CD4-positive, alpha-beta T cell treated with Interleukin-2 at 100 ng/mL for 4 hours (primary cell): Measurements from ENCODE around the gene ESPL1.

Experiments
- DNase-seq: peaks from one replicate; pipeline ENCODE4 v3.0.0-alpha.2; 2020; ENCODE audit warnings: low spot score

ESPL1 gene

GRCh38 chr12:53231921-53232645 is 36.0 kb upstream of the ESPL1 start, which contains the start of gene RARG:
Gene RARG, minus strand, starts transcription at chr12:53232209. Its CDS starts 4,664 bp downstream, at chr12:53227545.
- DNase-seq: peak; percentile 76

- DNase-seq: peak; percentile 56
These were observed 35.2 kb upstream of the ESPL1 start for GRCh38 chr12:53232646-53233461.

DNA sequence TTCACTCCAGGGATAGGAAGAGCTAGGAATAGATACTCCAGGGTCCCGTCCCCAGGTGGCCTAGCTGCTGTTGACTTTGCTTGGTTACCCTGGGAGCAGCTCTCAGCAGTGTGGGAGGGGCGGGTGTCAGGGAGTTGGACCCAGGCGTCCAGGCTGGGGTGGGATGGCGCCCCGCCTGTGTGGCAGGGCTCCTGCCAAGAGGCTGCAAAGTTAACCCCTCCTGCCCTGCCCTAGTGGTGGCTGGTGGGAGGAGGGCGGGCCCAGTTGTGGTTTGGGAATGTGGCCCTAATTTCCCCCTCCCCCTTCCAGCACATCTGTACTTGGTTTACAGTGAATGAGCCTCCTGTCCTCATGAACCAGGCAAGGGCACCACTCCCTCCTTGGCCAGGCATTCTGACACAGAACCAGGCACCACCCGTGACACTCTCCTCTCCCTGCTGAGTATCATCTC is 34.4 kb upstream of the ESPL1 start:
- no peak for DNase-seq

DNA sequence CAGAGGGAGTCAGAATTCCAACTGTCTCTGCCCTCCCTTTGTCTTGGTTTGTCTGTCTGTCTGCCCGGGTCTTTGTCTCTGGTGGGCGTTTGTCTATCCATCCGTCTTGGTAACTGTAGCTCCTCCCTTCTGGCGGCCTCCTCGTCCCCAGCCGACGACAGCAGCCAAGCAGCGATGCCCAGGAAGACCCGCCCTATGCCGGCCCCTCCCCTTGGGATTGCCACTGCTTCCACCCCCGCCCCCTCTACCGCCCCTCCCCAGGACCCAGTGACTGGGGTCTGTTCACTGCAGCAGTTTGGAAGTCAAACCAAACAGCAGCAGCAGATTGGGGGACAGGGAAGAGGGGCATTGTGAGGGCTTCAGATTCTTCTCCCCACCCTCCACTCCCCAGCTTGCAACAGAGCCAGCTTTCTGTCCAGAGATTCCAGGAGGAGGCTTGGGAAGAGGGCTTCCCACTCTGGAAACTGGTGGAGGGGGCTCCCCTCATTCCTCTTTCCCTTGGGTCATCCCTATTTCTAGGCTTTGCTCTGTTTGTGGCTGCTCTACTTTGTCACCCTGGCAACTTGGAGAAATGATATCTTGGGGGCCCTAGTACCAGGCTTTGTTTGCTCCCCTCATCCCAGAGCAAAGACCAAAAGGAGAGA is 33.7 kb upstream of the ESPL1 start:
- no peak for DNase-seq

- no peak for DNase-seq
These were observed 32.9 kb upstream of the ESPL1 start for GRCh38 chr12:53235164-53235563.

- DNase-seq: no peak
These were observed 32.2 kb upstream of the ESPL1 start for GRCh38 chr12:53235742-53236442.

- DNase-seq: peak; percentile 69
These were observed 31.5 kb upstream of the ESPL1 start for GRCh38 chr12:53236443-53237111.

DNA sequence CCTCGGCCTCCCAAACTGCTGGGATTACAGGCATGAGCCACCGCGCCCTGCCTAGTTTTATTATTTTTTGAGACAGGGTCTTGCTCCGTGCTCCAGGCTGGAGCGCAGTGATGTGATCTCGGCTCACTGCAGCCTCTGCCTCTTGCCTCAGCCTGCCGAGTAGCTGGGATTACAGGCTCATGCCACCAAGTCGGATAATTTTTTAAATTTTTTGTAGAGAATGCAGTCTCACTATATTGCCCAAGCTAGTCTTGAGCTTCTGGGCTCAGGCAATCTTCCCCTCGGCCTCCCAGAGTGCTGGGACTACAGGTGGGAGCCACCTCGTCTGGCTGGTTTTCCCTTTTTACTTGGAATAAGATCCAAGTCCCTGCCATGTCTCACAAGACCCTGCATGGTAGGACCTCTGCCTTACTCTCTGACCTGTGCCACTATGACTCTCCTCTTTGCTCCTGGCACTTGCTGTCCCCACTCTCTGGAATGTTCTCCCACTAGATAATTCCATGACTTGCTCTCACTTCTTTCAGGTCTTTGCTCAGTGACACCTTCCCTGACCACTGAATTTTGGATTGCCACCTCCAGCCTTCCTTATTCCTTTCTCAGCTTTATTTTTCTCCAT is 28.3 kb upstream of the ESPL1 start:
- no peak for DNase-seq

DNA sequence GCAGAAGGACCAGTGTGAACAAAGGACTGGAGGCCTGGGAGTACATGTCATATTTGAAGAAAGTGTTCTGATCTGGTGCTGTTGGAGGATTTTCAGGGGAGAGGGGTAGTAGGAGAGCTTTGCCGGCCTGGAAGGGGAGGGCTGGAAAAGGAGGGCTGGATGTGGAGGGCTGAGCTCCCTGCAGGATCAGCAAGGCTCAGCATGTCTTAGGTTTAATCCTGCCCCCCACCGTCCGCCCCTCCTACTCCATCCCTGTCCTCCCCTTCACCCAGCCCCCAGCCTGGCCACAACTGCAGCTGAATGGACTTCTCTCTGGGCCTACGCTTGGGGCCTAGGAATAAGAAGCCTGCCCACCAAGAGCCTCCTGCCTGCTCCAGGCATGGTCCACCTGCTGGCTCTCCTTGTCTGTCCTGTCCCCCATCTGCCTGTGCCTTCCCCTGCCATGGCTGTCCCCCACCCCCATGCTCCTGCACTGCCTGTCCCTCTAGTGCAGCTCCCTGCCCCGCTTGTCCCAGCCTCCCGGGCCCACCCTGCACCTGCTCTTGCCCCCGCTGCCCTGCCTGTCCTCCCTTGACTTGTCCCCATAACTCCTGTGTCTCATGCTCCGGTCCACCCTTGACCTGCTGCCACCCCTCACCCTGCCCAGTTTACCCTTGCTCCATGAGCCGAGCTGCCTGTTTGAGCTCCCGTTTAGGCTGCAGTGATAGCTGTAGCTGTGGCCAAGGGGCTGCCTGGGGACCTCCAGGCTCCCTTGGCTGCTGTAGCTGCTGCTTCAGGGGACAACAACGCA is 26.3 kb upstream of the ESPL1 start:
- no peak for DNase-seq

DNA sequence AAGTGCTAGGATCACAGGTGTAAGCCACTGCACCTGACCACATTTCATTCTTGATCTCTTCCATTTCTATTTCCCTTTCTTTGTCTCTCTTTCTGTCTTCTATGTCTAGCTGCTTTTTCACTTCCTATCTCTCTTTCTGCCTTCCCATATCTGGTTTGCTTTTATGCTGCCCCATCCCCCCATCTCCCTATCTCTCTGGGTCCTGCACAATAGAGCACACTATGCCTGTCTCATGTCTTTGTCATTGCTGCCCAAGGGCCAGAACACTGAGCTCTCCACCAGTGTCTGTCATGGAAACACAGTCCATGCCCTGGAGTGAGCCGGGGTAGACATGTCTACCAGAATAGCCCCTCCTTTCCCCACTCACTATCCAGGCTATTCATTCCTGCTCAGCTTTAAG is 23.8 kb upstream of the ESPL1 start:
- DNase-seq: no peak

- DNase-seq: no peak
These were observed 22.8 kb upstream of the ESPL1 start for GRCh38 chr12:53245286-53245685.

GRCh38 chr12:53251477-53252348 is 16.4 kb upstream of the ESPL1 start:
- peak; percentile 74 for DNase-seq

DNA sequence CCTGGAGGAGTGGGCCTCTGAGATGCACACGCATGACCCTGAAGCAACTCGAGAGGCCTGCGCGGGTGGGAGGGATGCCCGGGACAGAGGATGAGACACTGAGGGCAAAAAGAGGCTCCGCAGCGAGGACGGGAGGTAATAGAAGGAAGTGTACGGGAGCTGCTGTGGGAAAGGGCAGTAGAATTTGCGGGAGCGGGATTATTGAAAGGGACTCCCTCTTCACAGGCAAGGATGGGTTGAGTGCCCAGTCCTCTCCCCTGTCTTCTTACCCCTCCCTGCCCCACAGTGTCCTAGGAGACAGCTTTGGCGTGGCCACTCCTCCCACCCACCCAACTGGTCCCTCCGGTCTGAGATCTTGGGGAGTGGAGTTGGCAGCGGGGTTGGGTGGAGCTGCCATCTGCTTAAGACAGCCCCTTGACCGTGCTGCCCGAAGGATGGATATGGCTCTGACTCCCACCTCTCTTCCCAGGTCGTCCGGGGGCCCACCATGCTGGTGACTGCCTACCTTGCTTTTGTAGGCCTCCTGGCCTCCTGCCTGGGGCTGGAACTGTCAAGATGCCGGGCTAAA is 15.7 kb upstream of the ESPL1 start:
- no peak for DNase-seq

DNA sequence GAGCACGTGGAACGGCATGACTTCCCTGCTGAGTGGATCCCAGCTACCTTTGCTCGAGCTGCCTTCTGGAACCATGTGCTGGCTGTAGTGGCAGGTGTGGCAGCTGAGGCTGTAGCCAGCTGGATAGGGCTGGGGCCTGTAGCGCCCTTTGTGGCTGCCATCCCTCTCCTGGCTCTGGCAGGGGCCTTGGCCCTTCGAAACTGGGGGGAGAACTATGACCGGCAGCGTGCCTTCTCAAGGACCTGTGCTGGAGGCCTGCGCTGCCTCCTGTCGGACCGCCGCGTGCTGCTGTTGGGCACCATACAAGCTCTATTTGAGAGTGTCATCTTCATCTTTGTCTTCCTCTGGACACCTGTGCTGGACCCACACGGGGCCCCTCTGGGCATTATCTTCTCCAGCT is 14.8 kb upstream of the ESPL1 start:
- DNase-seq: no peak

DNA sequence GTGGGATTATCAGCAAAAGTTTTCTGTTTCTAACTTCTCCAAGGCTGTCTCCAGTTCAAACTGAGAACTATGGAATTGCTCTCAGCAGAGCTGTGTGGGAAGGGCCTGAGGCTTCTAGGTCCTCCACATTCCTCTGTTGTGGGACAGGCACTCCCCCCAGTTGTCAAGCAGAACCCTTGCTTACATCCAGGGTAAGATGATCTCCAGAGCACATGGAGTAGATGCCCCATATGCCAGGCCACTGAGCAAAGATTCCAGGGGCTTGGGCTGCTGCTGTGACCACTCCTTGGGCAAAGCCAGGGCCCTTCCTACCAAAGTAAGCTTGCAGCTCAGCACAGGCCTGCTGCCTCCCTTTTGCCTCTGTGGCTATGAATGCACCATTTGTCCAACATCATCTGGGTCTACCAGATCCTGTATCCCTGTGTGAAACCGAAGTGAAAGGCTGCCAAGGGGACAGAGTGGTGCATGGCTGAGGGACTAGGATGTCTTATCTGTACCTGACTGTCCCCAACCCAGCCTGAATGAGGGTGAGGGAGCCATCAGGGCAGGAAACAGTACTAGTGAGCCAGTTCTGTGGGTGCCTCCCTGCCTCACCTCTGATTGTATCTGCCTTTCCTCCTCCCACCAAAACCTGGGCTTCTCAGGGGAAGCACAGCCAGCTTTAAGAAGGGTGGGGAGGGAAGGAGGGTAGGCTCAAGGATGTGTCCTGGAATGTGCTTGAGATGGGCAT is 13.1 kb upstream of the ESPL1 start:
- DNase-seq: no peak

DNA sequence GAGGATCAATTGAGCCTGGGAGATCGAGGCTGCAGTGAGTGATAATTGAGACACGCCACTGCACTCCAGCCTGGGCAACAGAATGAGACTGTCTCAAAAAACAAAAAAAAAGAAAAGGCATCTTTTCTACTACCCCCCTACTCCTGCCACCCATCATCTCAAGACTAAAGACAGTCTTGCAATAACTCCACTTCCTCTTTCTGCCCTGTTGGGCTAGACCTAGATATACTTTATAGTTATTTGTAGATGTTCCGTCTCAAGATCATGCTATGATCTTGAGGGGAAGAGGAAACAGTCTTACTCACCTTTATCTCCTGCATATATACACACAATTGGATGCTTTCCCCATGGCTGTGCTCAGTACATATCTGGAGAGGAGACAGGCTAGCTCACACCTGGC is 12.1 kb upstream of the ESPL1 start:
- no peak for DNase-seq

DNA sequence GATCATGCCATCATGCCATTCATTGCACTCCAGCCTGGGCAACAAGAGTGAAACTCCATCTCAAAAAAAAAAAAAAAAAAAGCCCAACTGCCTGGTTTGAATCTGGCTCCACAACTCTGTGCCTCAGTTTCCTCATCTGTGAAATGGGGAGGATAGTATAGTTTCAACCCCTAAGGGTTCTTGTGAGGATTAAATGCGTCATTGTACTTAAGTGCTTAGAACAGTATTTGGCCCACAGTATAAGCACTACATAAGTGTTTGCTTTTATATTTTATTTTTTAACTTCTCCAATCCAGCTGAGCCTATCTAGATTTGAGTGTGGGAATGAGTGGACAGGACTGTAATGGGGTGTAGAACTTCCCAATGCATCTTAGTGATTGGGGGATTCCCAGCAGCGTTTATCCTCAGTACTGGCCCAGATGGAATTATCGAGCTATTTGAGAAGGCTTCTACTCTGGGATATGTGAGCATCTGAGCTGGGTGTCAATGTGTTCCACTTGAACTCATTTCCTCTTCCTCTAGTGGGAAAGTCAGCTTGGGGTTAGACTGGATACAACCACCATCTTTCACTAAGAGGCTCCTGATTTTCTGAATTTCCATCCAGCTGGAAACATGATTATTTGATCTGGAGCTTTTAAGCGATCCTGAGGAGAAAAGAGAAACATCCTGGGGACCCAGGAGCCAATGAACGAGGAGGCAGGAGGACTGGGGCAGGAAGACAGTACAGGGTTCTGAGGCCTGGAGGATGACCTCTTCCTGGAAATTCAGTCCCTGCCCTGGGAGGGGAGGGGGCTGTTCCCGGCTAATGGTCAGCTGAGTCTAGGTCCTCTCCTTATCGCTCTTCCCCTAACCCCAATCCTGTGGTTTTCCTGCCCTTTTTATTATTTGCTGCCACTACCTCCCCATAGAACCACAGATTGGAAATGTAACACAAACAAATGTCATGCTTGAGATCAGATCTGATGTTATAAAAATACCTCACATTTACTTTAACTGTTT is 9.3 kb upstream of the ESPL1 start:
- no peak for DNase-seq
